Activated CD4-positive, alpha-beta T cell treated with anti-CD3 and anti-CD28 coated beads for 36 hours (primary cell): ENCODE results near the gene ZNF525. TPM values are rescaled to one million over a fixed set of nuclear protein-coding genes. Genes with fewer than 3 reads are reported as not detected.

Source experiments
- total RNA-seq, 2 experiments: library from RNA; stranded (reverse); gene quantifications; one replicate each; pipeline ENCODE4 v1.2.3, GENCODE V29; 2021

ZNF525 gene
- total RNA-seq, 2 experiments from 2014 or later: 21.5 to 27.8 TPM

Other genes with a start within 250 kb of the ZNF525 start
- 1 to 10 TPM; 3.2 to 3.3 TPM for gene ZNF415, start 232.8 kb upstream of the ZNF525 start, total RNA-seq
- 1 to 10 TPM; 8.5 to 9.2 TPM for gene ZNF347, start 206.7 kb upstream of the ZNF525 start, total RNA-seq
- gene ZNF665, start 172.3 kb upstream of the ZNF525 start, total RNA-seq: 1 to 10 TPM; 6.5 to 8.7 TPM
- 1 to 10 TPM; 6.4 to 7.5 TPM for gene ZNF677, start 110.8 kb upstream of the ZNF525 start, total RNA-seq
- not detected for gene VN1R2, start 107.4 kb upstream of the ZNF525 start, total RNA-seq
- gene VN1R4, start 98.0 kb upstream of the ZNF525 start, total RNA-seq: not detected
- gene ZNF845, start 32.0 kb upstream of the ZNF525 start, total RNA-seq: 1 to 10 TPM; 5.9 to 6.3 TPM
- gene ZNF765, start 29.4 kb downstream of the ZNF525 start, total RNA-seq: 10 to 100 TPM; 10.7 to 10.9 TPM
- 10 to 100 TPM; 10.5 to 11.4 TPM for gene ZNF761, start 66.3 kb downstream of the ZNF525 start, total RNA-seq
- gene ZNF813, start 102.0 kb downstream of the ZNF525 start, total RNA-seq: 1 to 10 TPM; 5.8 to 7.4 TPM
- gene ZNF331, start 172.4 kb downstream of the ZNF525 start, total RNA-seq: 10 to 100 TPM; 24.3 to 29.7 TPM